Measurements from ENCODE around the gene ATP10A.

ATP10A gene

DNA sequence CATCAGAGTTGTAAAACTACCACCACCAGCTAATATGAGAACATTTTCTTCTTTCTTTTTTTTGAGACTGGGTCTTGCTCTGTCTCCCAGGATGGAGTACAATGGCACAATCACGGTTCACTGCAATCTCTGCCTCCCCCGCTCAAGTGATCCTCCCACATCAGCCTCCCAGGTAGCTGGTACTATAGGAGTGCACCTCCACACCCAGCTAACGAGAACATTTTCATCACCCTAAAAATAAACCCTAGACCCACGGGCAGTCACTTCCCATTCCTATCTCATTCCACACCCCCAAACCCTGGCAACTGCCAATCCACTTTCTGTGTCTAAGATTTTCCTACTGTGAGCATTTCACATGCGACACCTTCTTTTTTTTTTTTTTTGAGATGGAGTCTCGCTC is 130.9 kb downstream of the ATP10A start:
- TF ChIP-seq ZNF565 (CRISPR knock-in tag; conservative IDR thresholded peaks at IDR 0.05; ENCODE audit: low read depth) = no peak
- no peak for TF ChIP-seq PATZ1 (CRISPR knock-in tag; IDR thresholded peaks at IDR 0.05; ENCODE audit: borderline replicate concordance)
- ATAC-seq = no peak

DNA sequence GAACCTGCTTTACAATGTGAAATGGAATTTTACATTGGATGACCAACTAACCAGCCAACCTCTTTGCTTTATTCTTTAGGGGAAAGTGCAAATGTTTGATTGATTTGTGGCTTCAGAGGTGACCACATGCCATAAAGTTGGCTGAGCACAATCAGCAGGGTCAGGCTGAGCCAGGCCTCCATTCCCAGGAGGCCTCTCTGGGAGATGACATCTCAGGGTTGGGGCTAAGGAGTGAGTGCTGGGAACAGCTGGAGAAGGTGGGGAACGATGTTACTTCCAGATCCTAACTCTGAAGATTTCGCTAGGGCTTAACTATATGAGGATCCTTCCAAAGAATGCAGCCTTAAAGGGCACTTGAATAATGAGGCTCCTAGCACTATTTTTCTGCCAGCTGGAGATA is 131.7 kb downstream of the ATP10A start:
- no peak for TF ChIP-seq PPARA (CRISPR knock-in tag; IDR thresholded peaks at IDR 0.05; ENCODE audit: borderline replicate concordance)
- no peak for TF ChIP-seq CSDC2 (CRISPR knock-in tag; IDR thresholded peaks at IDR 0.05)
- TF ChIP-seq, protein P1, sequence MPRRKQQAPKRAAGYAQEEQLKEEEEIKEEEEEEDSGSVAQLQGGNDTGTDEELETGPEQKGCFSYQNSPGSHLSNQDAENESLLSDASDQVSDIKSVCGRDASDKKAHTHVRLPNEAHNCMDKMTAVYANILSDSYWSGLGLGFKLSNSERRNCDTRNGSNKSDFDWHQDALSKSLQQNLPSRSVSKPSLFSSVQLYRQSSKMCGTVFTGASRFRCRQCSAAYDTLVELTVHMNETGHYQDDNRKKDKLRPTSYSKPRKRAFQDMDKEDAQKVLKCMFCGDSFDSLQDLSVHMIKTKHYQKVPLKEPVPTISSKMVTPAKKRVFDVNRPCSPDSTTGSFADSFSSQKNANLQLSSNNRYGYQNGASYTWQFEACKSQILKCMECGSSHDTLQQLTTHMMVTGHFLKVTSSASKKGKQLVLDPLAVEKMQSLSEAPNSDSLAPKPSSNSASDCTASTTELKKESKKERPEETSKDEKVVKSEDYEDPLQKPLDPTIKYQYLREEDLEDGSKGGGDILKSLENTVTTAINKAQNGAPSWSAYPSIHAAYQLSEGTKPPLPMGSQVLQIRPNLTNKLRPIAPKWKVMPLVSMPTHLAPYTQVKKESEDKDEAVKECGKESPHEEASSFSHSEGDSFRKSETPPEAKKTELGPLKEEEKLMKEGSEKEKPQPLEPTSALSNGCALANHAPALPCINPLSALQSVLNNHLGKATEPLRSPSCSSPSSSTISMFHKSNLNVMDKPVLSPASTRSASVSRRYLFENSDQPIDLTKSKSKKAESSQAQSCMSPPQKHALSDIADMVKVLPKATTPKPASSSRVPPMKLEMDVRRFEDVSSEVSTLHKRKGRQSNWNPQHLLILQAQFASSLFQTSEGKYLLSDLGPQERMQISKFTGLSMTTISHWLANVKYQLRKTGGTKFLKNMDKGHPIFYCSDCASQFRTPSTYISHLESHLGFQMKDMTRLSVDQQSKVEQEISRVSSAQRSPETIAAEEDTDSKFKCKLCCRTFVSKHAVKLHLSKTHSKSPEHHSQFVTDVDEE (CRISPR knock-in tag; IDR thresholded peaks at IDR 0.05) = no peak
- TF ChIP-seq, protein P2, sequence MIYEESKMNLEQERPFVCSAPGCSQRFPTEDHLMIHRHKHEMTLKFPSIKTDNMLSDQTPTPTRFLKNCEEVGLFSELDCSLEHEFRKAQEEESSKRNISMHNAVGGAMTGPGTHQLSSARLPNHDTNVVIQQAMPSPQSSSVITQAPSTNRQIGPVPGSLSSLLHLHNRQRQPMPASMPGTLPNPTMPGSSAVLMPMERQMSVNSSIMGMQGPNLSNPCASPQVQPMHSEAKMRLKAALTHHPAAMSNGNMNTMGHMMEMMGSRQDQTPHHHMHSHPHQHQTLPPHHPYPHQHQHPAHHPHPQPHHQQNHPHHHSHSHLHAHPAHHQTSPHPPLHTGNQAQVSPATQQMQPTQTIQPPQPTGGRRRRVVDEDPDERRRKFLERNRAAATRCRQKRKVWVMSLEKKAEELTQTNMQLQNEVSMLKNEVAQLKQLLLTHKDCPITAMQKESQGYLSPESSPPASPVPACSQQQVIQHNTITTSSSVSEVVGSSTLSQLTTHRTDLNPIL (CRISPR knock-in tag; IDR thresholded peaks at IDR 0.05; ENCODE audit: low read depth) = no peak
- no peak for TF ChIP-seq ARNTL (CRISPR knock-in tag; IDR thresholded peaks at IDR 0.05; ENCODE audit: borderline replicate concordance, low read depth)
- no peak for TF ChIP-seq ESRRG (CRISPR knock-in tag; IDR thresholded peaks at IDR 0.05)
- no peak for TF ChIP-seq ZNF70 (CRISPR knock-in tag; IDR thresholded peaks at IDR 0.05)
- TF ChIP-seq BACH2 (CRISPR knock-in tag; IDR thresholded peaks at IDR 0.05; ENCODE audit: borderline replicate concordance) = no peak
- TF ChIP-seq, protein P3, sequence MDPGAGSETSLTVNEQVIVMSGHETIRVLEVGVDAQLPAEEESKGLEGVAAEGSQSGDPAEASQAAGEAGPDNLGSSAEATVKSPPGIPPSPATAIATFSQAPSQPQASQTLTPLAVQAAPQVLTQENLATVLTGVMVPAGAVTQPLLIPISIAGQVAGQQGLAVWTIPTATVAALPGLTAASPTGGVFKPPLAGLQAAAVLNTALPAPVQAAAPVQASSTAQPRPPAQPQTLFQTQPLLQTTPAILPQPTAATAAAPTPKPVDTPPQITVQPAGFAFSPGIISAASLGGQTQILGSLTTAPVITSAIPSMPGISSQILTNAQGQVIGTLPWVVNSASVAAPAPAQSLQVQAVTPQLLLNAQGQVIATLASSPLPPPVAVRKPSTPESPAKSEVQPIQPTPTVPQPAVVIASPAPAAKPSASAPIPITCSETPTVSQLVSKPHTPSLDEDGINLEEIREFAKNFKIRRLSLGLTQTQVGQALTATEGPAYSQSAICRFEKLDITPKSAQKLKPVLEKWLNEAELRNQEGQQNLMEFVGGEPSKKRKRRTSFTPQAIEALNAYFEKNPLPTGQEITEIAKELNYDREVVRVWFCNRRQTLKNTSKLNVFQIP (CRISPR knock-in tag; IDR thresholded peaks at IDR 0.05; ENCODE audit: borderline replicate concordance, low read depth) = no peak
- TF ChIP-seq ZNF565 (CRISPR knock-in tag; conservative IDR thresholded peaks at IDR 0.05; ENCODE audit: low read depth) = no peak
- no peak for TF ChIP-seq ZC3H10 (CRISPR knock-in tag; IDR thresholded peaks at IDR 0.05)
- TF ChIP-seq SNAI2 (CRISPR knock-in tag; IDR thresholded peaks at IDR 0.05) = no peak
- no peak for TF ChIP-seq RARB (CRISPR knock-in tag; IDR thresholded peaks at IDR 0.05)
- no peak for ATAC-seq

DNA sequence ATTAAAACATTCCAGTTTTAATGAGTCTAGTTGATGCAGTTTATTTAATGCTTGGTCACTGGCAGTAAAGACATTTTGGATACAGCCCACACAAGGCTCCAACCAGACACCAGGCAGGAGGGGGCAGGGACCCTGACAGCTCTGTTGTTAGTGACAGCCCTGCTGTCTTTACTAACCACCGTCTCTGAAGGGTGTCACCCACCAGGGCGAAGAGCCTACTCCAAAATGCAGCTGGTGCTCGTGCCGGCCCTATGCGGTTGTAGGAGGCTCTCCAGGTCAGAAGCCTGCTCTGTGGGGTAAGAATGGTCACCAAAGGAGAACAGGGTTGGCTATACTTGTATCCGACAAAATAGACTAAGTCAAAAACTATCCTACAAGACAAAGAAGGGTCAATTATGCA is 132.2 kb downstream of the ATP10A start:
- no peak for ATAC-seq
- TF ChIP-seq ZNF70 (CRISPR knock-in tag; IDR thresholded peaks at IDR 0.05) = no peak
- TF ChIP-seq, protein P2 (CRISPR knock-in tag; IDR thresholded peaks at IDR 0.05; ENCODE audit: low read depth) = no peak

GRCh38 chr15:25728816-25729215 is 134.3 kb downstream of the ATP10A start:
- no peak for ATAC-seq
- TF ChIP-seq ISL1 (CRISPR knock-in tag; IDR thresholded peaks at IDR 0.05) (no peak), CSDC2 (CRISPR knock-in tag; IDR thresholded peaks at IDR 0.05) (no peak), ZFP30 (CRISPR knock-in tag; IDR thresholded peaks at IDR 0.05) (no peak), OSR1 (CRISPR knock-in tag; IDR thresholded peaks at IDR 0.05) (no peak), SNAI2 (CRISPR knock-in tag; IDR thresholded peaks at IDR 0.05) (no peak), RARB (CRISPR knock-in tag; IDR thresholded peaks at IDR 0.05) (no peak), ARNTL (CRISPR knock-in tag; IDR thresholded peaks at IDR 0.05; ENCODE audit: borderline replicate concordance, low read depth) (no peak), TOX (CRISPR knock-in tag; IDR thresholded peaks at IDR 0.05; ENCODE audit: borderline replicate concordance) (no peak), ESRRG (CRISPR knock-in tag; IDR thresholded peaks at IDR 0.05) (no peak), ZFP3 (CRISPR knock-in tag; IDR thresholded peaks at IDR 0.05) (no peak), ZNF8 (CRISPR knock-in tag; IDR thresholded peaks at IDR 0.05) (no peak), CSRNP3 (CRISPR knock-in tag; IDR thresholded peaks at IDR 0.05) (no peak)
- TF ChIP-seq, protein P1 (CRISPR knock-in tag; IDR thresholded peaks at IDR 0.05) = no peak
- TF ChIP-seq, protein P2 (CRISPR knock-in tag; IDR thresholded peaks at IDR 0.05; ENCODE audit: low read depth) = no peak
